Panc1 (cell line): ENCODE data around the gene TTLL5. TPM values are rescaled to one million over a fixed set of nuclear protein-coding genes. Genes with fewer than 3 reads are reported as not detected.
A peak's percentile ranks its signal among the peaks of the same experiment; 100 is the strongest.

Experiments used
- ATAC-seq: fragments of 200-7000 bp; cut with Tn5 transposase; 2 replicates; pipeline ENCODE4 v1.9.1; 2020; ENCODE audit warnings: mild to moderate bottlenecking, moderate library complexity
- BruUV-seq: library from RNA; stranded (reverse); fragments of 400-500 nt; replicated peaks from 2 replicates; lab custom pipeline; 2021; lab: Mats Ljungman, UMichigan
- CTCF ChIA-PET: fragments of 300-600 bp; sonication (Branson Sonifier 250); formaldehyde crosslinking; loops from one replicate; lab custom pipeline; 2022; ENCODE audit warnings: antibody characterized with exemption; lab: Charles Lee
- POLR2A ChIA-PET: fragments of 300-600 bp; sonication (Branson Sonifier 250); formaldehyde crosslinking; loops from one replicate; lab custom pipeline; 2022; ENCODE audit warnings: antibody characterized with exemption; lab: Charles Lee
- DNase-seq: peaks from one replicate; pipeline ENCODE4 v3.0.0-alpha.2; 2010; ENCODE audit warnings: low read depth, low spot score
- H3K27ac ChIP-seq: 2 replicates; pipeline ENCODE4 v1.5.1; 2011; ENCODE audit warnings: mild to moderate bottlenecking, low read length, inconsistent platforms
- H3K27me3 ChIP-seq: fragments of 200-500 bp; sonication (Bioruptor generic); 2 replicates; pipeline ENCODE4 v1.6.0; 2014; ENCODE audit warnings: low read length, inconsistent platforms; ENCODE audit not compliant: control insufficient read depth, insufficient read depth
- H3K36me3 ChIP-seq: fragments of 200-500 bp; sonication (Bioruptor generic); 2 replicates; pipeline ENCODE4 v1.5.1; 2014; ENCODE audit warnings: inconsistent platforms, mild to moderate bottlenecking, low read length, moderate library complexity; ENCODE audit not compliant: control insufficient read depth, insufficient read depth
- H3K4me1 ChIP-seq: 2 replicates; pipeline ENCODE4 v1.5.1; 2011; ENCODE audit warnings: inconsistent platforms, mild to moderate bottlenecking, low read length, moderate library complexity; ENCODE audit not compliant: control insufficient read depth, insufficient read depth
- H3K4me3 ChIP-seq, 2 experiments: 2 replicates each; pipeline ENCODE4 v1.5.1; 2011 to 2012; ENCODE audit warnings: low read depth in 2 of 2, low read length in 2 of 2, mild to moderate bottlenecking in 2 of 2, inconsistent platforms in 1 of 2, moderate library complexity in 1 of 2
- H3K9me3 ChIP-seq: fragments of 200-500 bp; sonication (Bioruptor generic); 2 replicates; pipeline ENCODE4 v1.5.1; 2014; ENCODE audit warnings: low read depth, mild to moderate bottlenecking, inconsistent platforms, low read length, moderate library complexity; ENCODE audit not compliant: control insufficient read depth, insufficient read depth
- CTCF ChIP-seq: fragments of 450-650 bp; IDR thresholded peaks from 2 replicates; pipeline ENCODE4 v1.5.1; 2017; ENCODE audit warnings: mild to moderate bottlenecking
- POLR2AphosphoS5 ChIP-seq: IDR thresholded peaks from 2 replicates; pipeline ENCODE4 v1.6.1; 2012; ENCODE audit warnings: mild to moderate bottlenecking, low read depth, low read length, moderate library complexity
- REST ChIP-seq, 2 experiments: IDR thresholded peaks; 2 replicates each; pipeline ENCODE4 v1.6.1; 2011 to 2012; ENCODE audit warnings: low read depth in 2 of 2, control low read depth in 1 of 2, low read length in 1 of 2, mild to moderate bottlenecking in 1 of 2, moderate library complexity in 1 of 2; ENCODE audit not compliant: insufficient read depth in 1 of 2
- SIN3A ChIP-seq: IDR thresholded peaks from 2 replicates; pipeline ENCODE4 v1.6.1; 2012; ENCODE audit warnings: low read depth, mild to moderate bottlenecking, low read length, moderate library complexity, borderline replicate concordance; ENCODE audit not compliant: insufficient read depth
- TCF7L2 ChIP-seq: IDR thresholded peaks from 2 replicates; pipeline ENCODE4 v1.6.1; 2011; ENCODE audit warnings: mild to moderate bottlenecking, low read depth, low read length, inconsistent platforms
- in situ Hi-C: cut with HindIII; loops from 2 replicates; pipeline ENCODE4 v1.10.0; 2016; ENCODE audit warnings: low sequenced_read_pairs, low pct_unique_long_range_greater_than_20kb
- intact Hi-C: fragments of 100-400 bp; cut with micrococcal nuclease; formaldehyde crosslinking; loops from one replicate; pipeline ENCODE4 v1.10.0; 2022; ENCODE audit not compliant: unreplicated experiment
- total RNA-seq: library from RNA; stranded (reverse); gene quantifications from one replicate; pipeline ENCODE4 v1.2.1, GENCODE V29; 2021; ENCODE audit not compliant: unreplicated experiment

Gene TTLL5
- total RNA-seq, 1 experiment from 2014 or later: 23.5 TPM

GRCh38 chr14:75865531-75865930 is 204.5 kb downstream of the TTLL5 start:
- intact Hi-C loops: no loop called here
- H3K4me3 ChIP-seq: no peak overlapping the region

GRCh38 chr14:75866970-75867369 is 205.9 kb downstream of the TTLL5 start:
- CTCF ChIA-PET: no interaction called here
- intact Hi-C loops (no loop called here), in situ Hi-C loops (no loop called here)
- Histone ChIP-seq H3K27me3 (no peaks in the 10 kb centered on the region), H3K4me3 (no peak overlapping the region), H3K36me3 (peaks cover 2% of the 10 kb centered on the region; the same call in 1 of the 2 replicates), H3K27ac (peak overlapping the region; percentile 90), H3K4me1 (peaks cover 33% of the 10 kb centered on the region), H3K9me3 (no peaks in the 10 kb centered on the region)
- BruUV-seq: no TSS peak
- POLR2A ChIA-PET: no interaction called here
- TF ChIP-seq SIN3A: no peak
- no peak for TF ChIP-seq REST (IDR thresholded peaks at IDR 0.05; ENCODE audit: insufficient read depth in 1 of 2, low read depth in 2 of 2, low read length in 1 of 2)
- no peak for TF ChIP-seq POLR2AphosphoS5
- TF ChIP-seq TCF7L2: no peak
- TF ChIP-seq CTCF: no peak
- ATAC-seq: no peak
- DNase-seq: no peak

More at GRCh38 chr14:75865531-75865930, 204.5 kb downstream of the TTLL5 start:
- Histone ChIP-seq H3K4me1 (peaks cover 29% of the 10 kb centered on the region), H3K27ac (peak overlapping the region; percentile 90; the same call in 1 of the 2 replicates), H3K9me3 (no peaks in the 10 kb centered on the region), H3K27me3 (no peaks in the 10 kb centered on the region), H3K36me3 (peaks cover 2% of the 10 kb centered on the region; the same call in 1 of the 2 replicates)
- CTCF ChIA-PET: interaction anchor here (0.7 kb wide), 1 partner anchor 901 kb away, joined by 3 read pairs; no protein-coding TSS in a partner anchor
- POLR2A ChIA-PET: interaction anchor here (0.6 kb wide), 1 partner anchor 721 kb away, joined by 4 read pairs; no protein-coding TSS in a partner anchor
- ATAC-seq (no peak), DNase-seq (no peak)
- no peak for TF ChIP-seq CTCF
- no peak for TF ChIP-seq REST (IDR thresholded peaks at IDR 0.05; ENCODE audit: insufficient read depth in 1 of 2, low read depth in 2 of 2, low read length in 1 of 2)
- in situ Hi-C loops: no loop called here
- BruUV-seq: no TSS peak
